Vagina (tissue), 2 donors: ENCODE results near the gene MACO1.
"Not testable (repeated sequence)": the region's sequence is repeated elsewhere in the genome, so short reads cannot be mapped to it uniquely, and the experiment has no call there.

Experiments
- POLR2AphosphoS5 ChIP-seq, 2 donors: sonication (generic); formaldehyde crosslinking; IDR thresholded peaks; one replicate each; pipeline ENCODE4 v1.9.0; 2017; ENCODE audit warnings: antibody characterized with exemption in 2 of 2, mild to moderate bottlenecking in 2 of 2, low read depth in 1 of 2; ENCODE audit not compliant: insufficient read depth in 1 of 2
- TF ChIP-seq, protein P1 (sequence below), 3 experiments: fragments of 450-650 bp in 2 of 3; fragments of 200-600 bp in 1 of 3; sonication (generic) in 1 of 3; IDR thresholded peaks; one replicate each; pipeline ENCODE4 v1.5.1; 2017 to 2019; ENCODE audit warnings: antibody characterized with exemption in 3 of 3, mild to moderate bottlenecking in 2 of 3, moderate library complexity in 2 of 3

DNA sequence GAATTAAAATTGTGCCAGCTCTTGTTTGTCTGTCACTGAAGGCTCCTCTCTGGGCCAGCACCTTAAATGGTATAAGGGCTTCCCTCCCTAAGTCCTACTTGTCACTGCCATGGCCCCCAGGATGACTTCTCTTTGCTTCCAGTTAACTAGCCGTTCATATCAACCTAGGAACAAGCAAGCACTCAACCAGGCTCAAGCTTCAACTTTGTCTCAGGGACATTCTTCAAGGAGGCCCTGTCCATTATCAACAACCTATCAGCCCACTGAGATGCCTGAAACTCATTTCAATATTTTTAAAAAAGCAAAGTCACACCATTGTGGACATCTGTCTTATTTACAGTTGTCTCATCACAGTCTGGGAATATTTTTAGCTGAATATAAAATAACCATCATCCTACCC, 11.4 kb upstream of the MACO1 start:
- TF ChIP-seq POLR2AphosphoS5 (IDR thresholded peaks at IDR 0.05; ENCODE audit: insufficient read depth in 1 of 2, low read depth in 1 of 2): not testable (repeated sequence)
- TF ChIP-seq, protein P1, sequence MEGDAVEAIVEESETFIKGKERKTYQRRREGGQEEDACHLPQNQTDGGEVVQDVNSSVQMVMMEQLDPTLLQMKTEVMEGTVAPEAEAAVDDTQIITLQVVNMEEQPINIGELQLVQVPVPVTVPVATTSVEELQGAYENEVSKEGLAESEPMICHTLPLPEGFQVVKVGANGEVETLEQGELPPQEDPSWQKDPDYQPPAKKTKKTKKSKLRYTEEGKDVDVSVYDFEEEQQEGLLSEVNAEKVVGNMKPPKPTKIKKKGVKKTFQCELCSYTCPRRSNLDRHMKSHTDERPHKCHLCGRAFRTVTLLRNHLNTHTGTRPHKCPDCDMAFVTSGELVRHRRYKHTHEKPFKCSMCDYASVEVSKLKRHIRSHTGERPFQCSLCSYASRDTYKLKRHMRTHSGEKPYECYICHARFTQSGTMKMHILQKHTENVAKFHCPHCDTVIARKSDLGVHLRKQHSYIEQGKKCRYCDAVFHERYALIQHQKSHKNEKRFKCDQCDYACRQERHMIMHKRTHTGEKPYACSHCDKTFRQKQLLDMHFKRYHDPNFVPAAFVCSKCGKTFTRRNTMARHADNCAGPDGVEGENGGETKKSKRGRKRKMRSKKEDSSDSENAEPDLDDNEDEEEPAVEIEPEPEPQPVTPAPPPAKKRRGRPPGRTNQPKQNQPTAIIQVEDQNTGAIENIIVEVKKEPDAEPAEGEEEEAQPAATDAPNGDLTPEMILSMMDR (IDR thresholded peaks at IDR 0.05): not testable (repeated sequence)
